Right lobe of liver (tissue), 6 donors: Measurements from ENCODE around the gene DPP10. TPM values are rescaled to one million over a fixed set of nuclear protein-coding genes. Genes with fewer than 3 reads are reported as not detected.

Experiments used
- ATAC-seq, 4 donors: fragments of 200-7000 bp; cut with Tn5 transposase; one replicate each; pipeline ENCODE4 v1.9.1; 2020; ENCODE audit warnings: mild to moderate bottlenecking in 4 of 4, moderate library complexity in 4 of 4
- DNase-seq, 3 donors: peaks; one replicate each; pipeline ENCODE4 v3.0.0-alpha.2; 2020
- H3K27ac ChIP-seq, 3 donors: fragments of 200-600 bp; one replicate each; pipeline ENCODE4 v1.8.0; 2022
- H3K27me3 ChIP-seq, 2 donors: fragments of 200-600 bp; one replicate each; pipeline ENCODE4 v1.8.0; 2022
- H3K36me3 ChIP-seq, 4 donors: fragments of 200-600 bp; sonication (generic) in 1 of 4; one replicate each; pipeline versions ENCODE4 v1.5.1 to v1.8.0; 2017 to 2022; ENCODE audit warnings: control low read depth in 1 of 4
- H3K4me1 ChIP-seq, 4 donors: fragments of 200-600 bp; sonication (generic) in 1 of 4; one replicate each; pipeline versions ENCODE4 v1.5.1 to v1.8.0; 2017 to 2022; ENCODE audit warnings: control low read depth in 1 of 4
- H3K4me3 ChIP-seq, 3 donors: fragments of 200-600 bp; one replicate each; pipeline ENCODE4 v1.8.0; 2022
- H3K9me3 ChIP-seq, 4 donors: fragments of 200-600 bp; sonication (generic) in 1 of 4; one replicate each; pipeline versions ENCODE4 v1.5.1 to v1.8.0; 2017 to 2022; ENCODE audit warnings: control low read depth in 1 of 4
- CTCF ChIP-seq, 4 donors: fragments of 200-600 bp in 3 of 4; fragments of 450-650 bp in 1 of 4; IDR thresholded peaks; one replicate each; pipeline versions ENCODE4 v1.5.1 to v1.8.0; 2016 to 2022; ENCODE audit warnings: antibody characterized with exemption in 4 of 4, mild to moderate bottlenecking in 2 of 4
- POLR2A ChIP-seq: fragments of 450-650 bp; IDR thresholded peaks from one replicate; pipeline ENCODE4 v1.6.1; 2017; ENCODE audit warnings: antibody characterized with exemption, mild to moderate bottlenecking
- WGBS: methylation state at CpG from one replicate; pipeline ENCODE4 v1.1.6; 2018; ENCODE audit warnings: low coverage, low lambda C conversion rate; ENCODE audit not compliant: insufficient coverage; ENCODE audit errors: missing lambda C conversion rate; 5-methylcytosine and 5-hydroxymethylcytosine counted together
- intact Hi-C, 2 donors: fragments of 100-400 bp; cut with DNase I; formaldehyde crosslinking; loops; one replicate each; pipeline versions ENCODE4 v1.11.2 to v1.14.1; 2022
- total RNA-seq, 6 experiments: library from RNA; depleted of rRNA in 2 of 6; stranded (reverse); fragments of >200 nt in 2 of 6; fragmentation: NEBNext Ultra II Directional in 3 of 6; extraction: Animal tissue kit (Norgen Biotek cat#: 25700) in 3 of 6; gene quantifications; one replicate each; pipeline versions ENCODE4 v1.1.0 to v1.2.4, GENCODE V29; 2016 to 2023
- donor health status: DM: no; HTN: yes; CAD: no.
- donor health status: DM: no; HTN: no; CAD: no.
- donor health status: DM: no; HTN: no; CAD: no.
- donor health status: DM: no; HTN: yes; CAD: no.
- donor health status: DM: no; HTN: yes; CAD: no.

The DPP10 gene
- total RNA-seq, 6 experiments from 2014 or later: 0.09 to 0.19 (median 0.15) TPM; not detected in 2

- Histone ChIP-seq H3K27ac (no peak overlapping the region), H3K4me1 (no peaks in the 10 kb centered on the region), H3K4me3 (no peak overlapping the region), H3K27me3 (no peaks in the 10 kb centered on the region), H3K9me3 (no peaks in the 10 kb centered on the region), H3K36me3 (no peaks in the 10 kb centered on the region)
- WGBS: 17% methylated on average over 2 of the region's 2 CpGs
- DNase-seq (no peak), ATAC-seq (no peak)
- intact Hi-C loops: no loop called here
- TF ChIP-seq POLR2A (no peak), CTCF (IDR thresholded peaks at IDR 0.05) (no peak)
These were observed 8.2 kb downstream of the DPP10 start for GRCh38 chr2:114450639-114451038.

- ATAC-seq: no peak
- Histone ChIP-seq H3K27me3 (no peaks in the 10 kb centered on the region), H3K4me3 (no peak overlapping the region), H3K27ac (no peak overlapping the region), H3K36me3 (no peaks in the 10 kb centered on the region), H3K9me3 (no peaks in the 10 kb centered on the region), H3K4me1 (no peaks in the 10 kb centered on the region)
- TF ChIP-seq POLR2A (no peak), CTCF (IDR thresholded peaks at IDR 0.05) (no peak)
- intact Hi-C loops: no loop called here
- DNase-seq: no peak
- WGBS: 33% methylated on average over 1 of the region's 1 CpG
These were observed 14.1 kb downstream of the DPP10 start for GRCh38 chr2:114456566-114456965.

- ATAC-seq: no peak
- Histone ChIP-seq H3K36me3 (no peaks in the 10 kb centered on the region), H3K4me1 (no peaks in the 10 kb centered on the region), H3K9me3 (no peaks in the 10 kb centered on the region), H3K27ac (no peak overlapping the region), H3K4me3 (no peak overlapping the region), H3K27me3 (no peaks in the 10 kb centered on the region)
- intact Hi-C loops: no loop called here
- 72% methylated on average over 2 of the region's 2 CpGs for WGBS
- no peak for DNase-seq
- no peak for TF ChIP-seq CTCF (IDR thresholded peaks at IDR 0.05)
These were observed 15.5 kb downstream of the DPP10 start for GRCh38 chr2:114457956-114458355.

- Histone ChIP-seq H3K27me3 (no peaks in the 10 kb centered on the region), H3K9me3 (no peaks in the 10 kb centered on the region), H3K27ac (no peak overlapping the region), H3K4me1 (no peaks in the 10 kb centered on the region), H3K36me3 (no peaks in the 10 kb centered on the region), H3K4me3 (no peak overlapping the region)
- no peak for DNase-seq
- TF ChIP-seq CTCF (IDR thresholded peaks at IDR 0.05): no peak
- TF ChIP-seq POLR2A: no peak
- 64% methylated on average over 3 of the region's 3 CpGs for WGBS
- intact Hi-C loops: no loop called here
- no peak for ATAC-seq
These were observed 18.7 kb downstream of the DPP10 start for GRCh38 chr2:114461116-114461515.
